ENCODE results near the gene MAP1B.

- TF ChIP-seq POLR2A (IDR thresholded peaks at IDR 0.05) (no peak), CTCF (IDR thresholded peaks at IDR 0.05 in 4 of 5, conservative IDR thresholded peaks at IDR 0.05 in 1 of 5) (no peak)
These were observed 99.7 kb downstream of the MAP1B start for GRCh38 chr5:72206994-72207393.
